Activated CD4-positive, alpha-beta T cell treated with anti-CD3 and anti-CD28 coated beads for 36 hours (primary cell): ENCODE results near the gene TMEM250. TPM values are rescaled to one million over a fixed set of nuclear protein-coding genes. Genes with fewer than 3 reads are reported as not detected.

Experiments used
- ATAC-seq: fragments of 200-7000 bp; cut with Tn5 transposase; one replicate; pipeline ENCODE4 v1.10.0; 2021; ENCODE audit warnings: mild to moderate bottlenecking, moderate library complexity
- CTCF ChIA-PET: fragments of 350-600 bp; sonication (Branson Sonifier 250); formaldehyde crosslinking; loops from one replicate; lab custom pipeline; 2021; ENCODE audit warnings: antibody characterized with exemption; lab: Charles Lee
- POLR2A ChIA-PET: fragments of 350-600 bp; sonication (Branson Sonifier 250); formaldehyde crosslinking; loops from one replicate; lab custom pipeline; 2021; ENCODE audit warnings: antibody characterized with exemption, inconsistent platforms; lab: Charles Lee
- DNase-seq: peaks from one replicate; pipeline ENCODE4 v3.0.0-alpha.2; 2020
- H3K27ac Mint-ChIP-seq: one replicate; pipeline ENCODE4 v1.8.0; 2021; ENCODE audit warnings: mixed read lengths
- H3K27me3 Mint-ChIP-seq: one replicate; pipeline ENCODE4 v1.8.0; 2021; ENCODE audit warnings: mixed read lengths
- H3K36me3 Mint-ChIP-seq: one replicate; pipeline ENCODE4 v1.8.0; 2021; ENCODE audit warnings: low read depth, mixed read lengths
- H3K4me1 Mint-ChIP-seq: one replicate; pipeline ENCODE4 v1.8.0; 2021; ENCODE audit warnings: mixed read lengths
- H3K4me3 Mint-ChIP-seq: one replicate; pipeline ENCODE4 v1.8.0; 2021; ENCODE audit warnings: mild to moderate bottlenecking, moderate library complexity, mixed read lengths
- H3K9me3 Mint-ChIP-seq: one replicate; pipeline ENCODE4 v1.8.0; 2021; ENCODE audit warnings: low read depth, mixed read lengths
- intact Hi-C, 2 experiments: fragments of 100-400 bp; cut with DNase I in 1 of 2; cut with micrococcal nuclease in 1 of 2; formaldehyde crosslinking; loops; one replicate each; pipeline versions ENCODE4 v1.14.2 to v1.15.1; 2022 to 2024; cut with DNase I, micrococcal nuclease
- total RNA-seq, 2 experiments: library from RNA; stranded (reverse); gene quantifications; one replicate each; pipeline ENCODE4 v1.2.3, GENCODE V29; 2021

TMEM250 gene
- total RNA-seq, 2 experiments from 2014 or later: 25.4 to 28.8 TPM

GRCh38 chr9:136090768-136091581 is 27.7 kb downstream of the TMEM250 start:
- intact Hi-C loops: loop anchor here in 1 of 2 experiments (1.0 to 5.0 kb wide), 2 partner anchors 28 to 184 kb away; partner anchors contain the start of gene CAMSAP1
- H3K27me3 Mint-ChIP-seq: no peaks in the 10 kb centered on the region
- DNase-seq (no peak), ATAC-seq (no peak)
- H3K4me1 Mint-ChIP-seq: peaks cover 6% of the 10 kb centered on the region
- POLR2A ChIA-PET: no interaction called here
- CTCF ChIA-PET: interaction anchor here (0.8 to 2.1 kb wide), 5 partner anchors 16 to 617 kb away, joined by 3 to 26 read pairs (median 3); no protein-coding TSS in a partner anchor
- H3K36me3 Mint-ChIP-seq: no peaks in the 10 kb centered on the region
- H3K4me3 Mint-ChIP-seq: no peak overlapping the region
- no peaks in the 10 kb centered on the region for H3K9me3 Mint-ChIP-seq
- H3K27ac Mint-ChIP-seq: peak overlapping the region; percentile 31

- Mint-ChIP-seq H3K27ac (no peak overlapping the region), H3K4me3 (no peak overlapping the region), H3K36me3 (no peaks in the 10 kb centered on the region), H3K27me3 (no peaks in the 10 kb centered on the region), H3K4me1 (peaks cover 6% of the 10 kb centered on the region), H3K9me3 (no peaks in the 10 kb centered on the region)
- ChIA-PET CTCF (interaction anchor here (0.7 to 2.1 kb wide), 6 partner anchors 12 to 390 kb away, joined by 3 to 26 read pairs (median 4); no protein-coding TSS in a partner anchor), POLR2A (no interaction called here)
- intact Hi-C loops: loop anchor here in 1 of 2 experiments (1.0 to 5.0 kb wide), 2 partner anchors 29 to 183 kb away; partner anchors contain the start of gene CAMSAP1
- DNase-seq (no peak), ATAC-seq (no peak)
Observed at GRCh38 chr9:136090056-136090735, 28.5 kb downstream of the TMEM250 start.

- no peak for DNase-seq
- H3K4me1 Mint-ChIP-seq: peaks cover 8% of the 10 kb centered on the region
- ATAC-seq: no peak
- no peak overlapping the region for H3K27ac Mint-ChIP-seq
- ChIA-PET POLR2A (no interaction called here), CTCF (interaction anchor here (0.7 to 2.1 kb wide), 4 partner anchors 12 to 390 kb away, joined by 4 to 26 read pairs (median 5); no protein-coding TSS in a partner anchor)
- intact Hi-C loops: loop anchor here (1.0 to 5.0 kb wide), 3 partner anchors 30 to 182 kb away; partner anchors contain the start of gene CAMSAP1 (in 1 of the 2)
- no peaks in the 10 kb centered on the region for H3K36me3 Mint-ChIP-seq
- H3K9me3 Mint-ChIP-seq: no peaks in the 10 kb centered on the region
- H3K27me3 Mint-ChIP-seq: no peaks in the 10 kb centered on the region
- no peak overlapping the region for H3K4me3 Mint-ChIP-seq
Observed at GRCh38 chr9:136089697-136090045, 29.0 kb downstream of the TMEM250 start.

- Mint-ChIP-seq H3K27me3 (no peaks in the 10 kb centered on the region), H3K4me1 (peaks cover 9% of the 10 kb centered on the region), H3K9me3 (no peaks in the 10 kb centered on the region), H3K4me3 (no peak overlapping the region), H3K36me3 (no peaks in the 10 kb centered on the region), H3K27ac (no peak overlapping the region)
- ChIA-PET POLR2A (no interaction called here), CTCF (interaction anchor here (0.7 to 2.1 kb wide), 3 partner anchors 13 to 389 kb away, joined by 4 to 26 read pairs (median 4); no protein-coding TSS in a partner anchor)
- no peak for DNase-seq
- ATAC-seq: peak; percentile 34
- intact Hi-C loops: loop anchor here (1.0 kb wide), 1 partner anchor 34 kb away; no protein-coding TSS in a partner anchor
Observed at GRCh38 chr9:136088939-136089696, 29.6 kb downstream of the TMEM250 start.

- H3K9me3 Mint-ChIP-seq: no peaks in the 10 kb centered on the region
- no peak for DNase-seq
- no peak overlapping the region for H3K27ac Mint-ChIP-seq
- ChIA-PET POLR2A (no interaction called here), CTCF (no interaction called here)
- no peak overlapping the region for H3K4me3 Mint-ChIP-seq
- no peak for ATAC-seq
- peaks cover 9% of the 10 kb centered on the region for H3K4me1 Mint-ChIP-seq
- H3K27me3 Mint-ChIP-seq: no peaks in the 10 kb centered on the region
- intact Hi-C loops: no loop called here
- no peaks in the 10 kb centered on the region for H3K36me3 Mint-ChIP-seq
Observed at GRCh38 chr9:136088481-136088938, 30.2 kb downstream of the TMEM250 start.

- intact Hi-C loops: no loop called here
- Mint-ChIP-seq H3K9me3 (no peaks in the 10 kb centered on the region), H3K4me1 (peaks cover 7% of the 10 kb centered on the region), H3K27me3 (no peaks in the 10 kb centered on the region), H3K27ac (no peak overlapping the region), H3K4me3 (no peak overlapping the region), H3K36me3 (no peaks in the 10 kb centered on the region)
- CTCF ChIA-PET: no interaction called here
- no peak for DNase-seq
- POLR2A ChIA-PET: no interaction called here
- ATAC-seq: no peak
Observed at GRCh38 chr9:136087741-136088480, 30.8 kb downstream of the TMEM250 start.

- Mint-ChIP-seq H3K4me3 (no peak overlapping the region), H3K9me3 (no peaks in the 10 kb centered on the region), H3K27me3 (no peaks in the 10 kb centered on the region), H3K27ac (no peak overlapping the region), H3K4me1 (peaks cover 6% of the 10 kb centered on the region), H3K36me3 (no peaks in the 10 kb centered on the region)
- intact Hi-C loops: no loop called here
- ChIA-PET CTCF (no interaction called here), POLR2A (no interaction called here)
- ATAC-seq (no peak), DNase-seq (no peak)
Observed at GRCh38 chr9:136086951-136087740, 31.5 kb downstream of the TMEM250 start.

GRCh38 chr9:136086213-136086881 is 32.3 kb downstream of the TMEM250 start:
- Mint-ChIP-seq H3K9me3 (no peaks in the 10 kb centered on the region), H3K36me3 (no peaks in the 10 kb centered on the region), H3K27me3 (no peaks in the 10 kb centered on the region), H3K4me1 (peaks cover 6% of the 10 kb centered on the region), H3K4me3 (no peak overlapping the region), H3K27ac (no peak overlapping the region)
- ATAC-seq (no peak), DNase-seq (no peak)
- intact Hi-C loops: no loop called here
- CTCF ChIA-PET: interaction anchor here (0.7 kb wide), 1 partner anchor 275 kb away, joined by 3 read pairs; no protein-coding TSS in a partner anchor
- POLR2A ChIA-PET: no interaction called here

GRCh38 chr9:136085815-136086212 is 32.9 kb downstream of the TMEM250 start:
- no peak overlapping the region for H3K4me3 Mint-ChIP-seq
- no peaks in the 10 kb centered on the region for H3K9me3 Mint-ChIP-seq
- ATAC-seq (no peak), DNase-seq (no peak)
- CTCF ChIA-PET: interaction anchor here (0.7 kb wide), 1 partner anchor 275 kb away, joined by 3 read pairs; no protein-coding TSS in a partner anchor
- H3K4me1 Mint-ChIP-seq: peaks cover 6% of the 10 kb centered on the region
- intact Hi-C loops: no loop called here
- no peak overlapping the region for H3K27ac Mint-ChIP-seq
- POLR2A ChIA-PET: no interaction called here
- H3K27me3 Mint-ChIP-seq: no peaks in the 10 kb centered on the region
- no peaks in the 10 kb centered on the region for H3K36me3 Mint-ChIP-seq
